ENCODE results near the gene NPC2. TPM values are rescaled to one million over a fixed set of nuclear protein-coding genes. Genes with fewer than 3 reads are reported as not detected.

The NPC2 gene
- total RNA-seq, 4 donors from 2014 or later: 174 to 331 (median 251) TPM

GRCh38 chr14:74444866-74445265 lies 48.2 kb downstream of the NPC2 start:
- 10 to 20% methylated on average over 3 of the region's 3 CpGs for WGBS, 2 donors
- intact Hi-C loops (cut with DNase I): no loop called here
- no peaks in the 10 kb centered on the region for H3K36me3 ChIP-seq
- H3K27me3 ChIP-seq: no peaks in the 10 kb centered on the region
- DNase-seq: no peak
- H3K27ac ChIP-seq: no peak overlapping the region
- no peak overlapping the region for H3K4me3 ChIP-seq
- H3K4me1 ChIP-seq: no peaks in the 10 kb centered on the region
- no peak for TF ChIP-seq CTCF (IDR thresholded peaks at IDR 0.05)
- TF ChIP-seq POLR2A (IDR thresholded peaks at IDR 0.05): no peak
- H3K9me3 ChIP-seq: no peaks in the 10 kb centered on the region

GRCh38 chr14:74442757-74443156 lies 50.3 kb downstream of the NPC2 start:
- H3K27me3 ChIP-seq: no peaks in the 10 kb centered on the region
- no peak for DNase-seq
- no peaks in the 10 kb centered on the region for H3K36me3 ChIP-seq
- no peak overlapping the region for H3K4me3 ChIP-seq
- no peaks in the 10 kb centered on the region for H3K9me3 ChIP-seq
- intact Hi-C loops (cut with DNase I): no loop called here
- no peak for TF ChIP-seq POLR2A (IDR thresholded peaks at IDR 0.05)
- no peak overlapping the region for H3K27ac ChIP-seq
- no peaks in the 10 kb centered on the region for H3K4me1 ChIP-seq

DNA sequence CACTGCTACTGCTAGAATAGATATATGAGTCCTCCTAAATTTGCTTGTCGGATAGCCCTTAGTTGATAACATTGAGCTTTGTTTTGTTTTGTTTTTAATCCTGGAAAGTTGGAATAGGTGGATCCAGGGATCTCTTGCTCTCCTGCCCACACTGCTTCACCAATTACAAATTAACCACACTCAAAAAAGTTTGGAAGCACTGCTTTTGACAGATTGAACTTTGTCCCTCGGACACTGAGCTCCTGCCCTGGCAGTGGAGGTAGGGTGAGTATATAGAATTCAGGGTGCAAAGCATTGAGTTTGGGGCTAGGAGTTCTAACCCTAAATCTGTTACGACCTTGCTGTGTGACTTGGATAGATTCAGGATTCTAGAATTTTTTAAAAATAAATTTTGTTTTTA lies 52.0 kb downstream of the NPC2 start:
- intact Hi-C loops (cut with DNase I): no loop called here
- 84 to 87% methylated on average over 3 of the region's 3 CpGs for WGBS, 2 donors
- Histone ChIP-seq H3K9me3 (no peaks in the 10 kb centered on the region), H3K27me3 (no peaks in the 10 kb centered on the region), H3K4me3 (no peak overlapping the region), H3K36me3 (no peaks in the 10 kb centered on the region), H3K27ac (no peak overlapping the region), H3K4me1 (no peaks in the 10 kb centered on the region)
- DNase-seq: no peak
- no peak for TF ChIP-seq POLR2A (IDR thresholded peaks at IDR 0.05)
- no peak for TF ChIP-seq CTCF (IDR thresholded peaks at IDR 0.05)

- intact Hi-C loops (cut with DNase I): no loop called here
- no peak for DNase-seq
- WGBS, 2 donors: 63 to 78% methylated on average over 3 of the region's 3 CpGs
- Histone ChIP-seq H3K9me3 (no peaks in the 10 kb centered on the region), H3K4me3 (no peak overlapping the region), H3K27me3 (no peaks in the 10 kb centered on the region), H3K4me1 (no peaks in the 10 kb centered on the region), H3K36me3 (no peaks in the 10 kb centered on the region), H3K27ac (no peak overlapping the region)
- TF ChIP-seq POLR2A (IDR thresholded peaks at IDR 0.05) (no peak), CTCF (IDR thresholded peaks at IDR 0.05) (no peak)
These were observed 54.7 kb downstream of the NPC2 start for GRCh38 chr14:74438351-74438915.

- Histone ChIP-seq H3K27ac (no peak overlapping the region), H3K9me3 (no peaks in the 10 kb centered on the region), H3K36me3 (no peaks in the 10 kb centered on the region), H3K4me3 (no peak overlapping the region), H3K4me1 (no peaks in the 10 kb centered on the region), H3K27me3 (no peaks in the 10 kb centered on the region)
- WGBS, 2 donors: 19 to 23% methylated on average over 2 to 3 of the region's 3 CpGs
- DNase-seq: no peak
- no peak for TF ChIP-seq CTCF (IDR thresholded peaks at IDR 0.05)
- TF ChIP-seq POLR2A (IDR thresholded peaks at IDR 0.05): no peak
- intact Hi-C loops (cut with DNase I): no loop called here
These were observed 55.5 kb downstream of the NPC2 start for GRCh38 chr14:74437496-74438053.

DNA sequence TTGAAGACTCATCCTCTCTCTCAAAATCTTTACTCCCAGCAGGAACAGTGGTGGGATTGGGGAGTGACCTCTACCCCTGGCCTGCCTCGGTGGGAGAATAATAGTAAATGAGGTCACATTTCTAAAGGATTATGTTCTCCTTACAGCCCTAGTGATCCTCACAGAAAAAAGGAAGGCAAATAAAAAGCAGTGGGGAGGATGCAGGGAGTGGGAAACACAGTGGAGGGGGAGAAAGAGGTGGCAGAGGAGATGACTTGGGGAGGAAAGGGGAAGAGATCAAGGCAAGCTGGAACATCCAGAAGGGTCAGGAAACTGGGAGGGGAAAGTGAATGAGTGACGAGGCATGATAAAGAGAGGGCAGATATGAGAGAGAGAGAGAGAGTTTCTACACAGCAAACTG lies 58.8 kb downstream of the NPC2 start:
- intact Hi-C loops (cut with DNase I): no loop called here
- H3K9me3 ChIP-seq: no peaks in the 10 kb centered on the region
- no peak for DNase-seq
- no peak overlapping the region for H3K4me3 ChIP-seq
- WGBS, 2 donors: 18 to 33% methylated on average over 2 of the region's 2 CpGs
- H3K27me3 ChIP-seq: no peaks in the 10 kb centered on the region
- TF ChIP-seq CTCF (IDR thresholded peaks at IDR 0.05): no peak
- no peak for TF ChIP-seq POLR2A (IDR thresholded peaks at IDR 0.05)
- no peaks in the 10 kb centered on the region for H3K36me3 ChIP-seq
- H3K4me1 ChIP-seq: no peaks in the 10 kb centered on the region
- no peak overlapping the region for H3K27ac ChIP-seq
